ENCODE measurements around the gene BRD7.

Gene BRD7

GRCh38 chr16:50266337-50267091 is 102.3 kb downstream of the BRD7 start, which contains the start of gene ADCY7:
Gene ADCY7 (plus strand): TSS chr16:50266551. CDS start chr16:50288180, 21,629 bp downstream.
- peak within 1 kb of the TSS; percentile 64 for H3K4me3 ChIP-seq (ENCODE audit: low read length)
- DNase-seq (ENCODE audit: low read depth), result peak; percentile 88
- no peak for TF ChIP-seq CTCF (conservative IDR thresholded peaks at IDR 0.05; ENCODE audit: low read length)
